ENCODE results near the gene SCAMP4.

SCAMP4 gene

GRCh38 chr19:1884291-1884718, 20.9 kb upstream of the SCAMP4 start:
- no peak for TF ChIP-seq EGR1 (IDR thresholded peaks at IDR 0.05)
- TF ChIP-seq USF1 (IDR thresholded peaks at IDR 0.05): no peak
- TF ChIP-seq FOXM1 (IDR thresholded peaks at IDR 0.05; ENCODE audit: borderline replicate concordance, low read depth): no peak
- TF ChIP-seq RAD21 (IDR thresholded peaks at IDR 0.05; ENCODE audit: low read depth): no peak
- no peak for TF ChIP-seq TCF12 (IDR thresholded peaks at IDR 0.05; ENCODE audit: low read depth)
- TF ChIP-seq YY1 (IDR thresholded peaks at IDR 0.05; ENCODE audit: low read depth): no peak
- TF ChIP-seq, protein P1, sequence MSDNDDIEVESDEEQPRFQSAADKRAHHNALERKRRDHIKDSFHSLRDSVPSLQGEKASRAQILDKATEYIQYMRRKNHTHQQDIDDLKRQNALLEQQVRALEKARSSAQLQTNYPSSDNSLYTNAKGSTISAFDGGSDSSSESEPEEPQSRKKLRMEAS (IDR thresholded peaks at IDR 0.05): no peak
- no peak for TF ChIP-seq CEBPB (IDR thresholded peaks at IDR 0.05)
- TF ChIP-seq ZBTB7A (IDR thresholded peaks at IDR 0.05; ENCODE audit: low read depth): no peak
- TF ChIP-seq NFIC (IDR thresholded peaks at IDR 0.05): no peak
- TF ChIP-seq EP300 (IDR thresholded peaks at IDR 0.05; ENCODE audit: borderline replicate concordance): no peak
- no peak for TF ChIP-seq TEAD4 (IDR thresholded peaks at IDR 0.05)
- TF ChIP-seq TAF1 (IDR thresholded peaks at IDR 0.05; ENCODE audit: low read depth): no peak
- TF ChIP-seq REST (IDR thresholded peaks at IDR 0.05; ENCODE audit: low read depth): no peak
- TF ChIP-seq CREB1 (IDR thresholded peaks at IDR 0.05; ENCODE audit: low read depth): no peak

DNA sequence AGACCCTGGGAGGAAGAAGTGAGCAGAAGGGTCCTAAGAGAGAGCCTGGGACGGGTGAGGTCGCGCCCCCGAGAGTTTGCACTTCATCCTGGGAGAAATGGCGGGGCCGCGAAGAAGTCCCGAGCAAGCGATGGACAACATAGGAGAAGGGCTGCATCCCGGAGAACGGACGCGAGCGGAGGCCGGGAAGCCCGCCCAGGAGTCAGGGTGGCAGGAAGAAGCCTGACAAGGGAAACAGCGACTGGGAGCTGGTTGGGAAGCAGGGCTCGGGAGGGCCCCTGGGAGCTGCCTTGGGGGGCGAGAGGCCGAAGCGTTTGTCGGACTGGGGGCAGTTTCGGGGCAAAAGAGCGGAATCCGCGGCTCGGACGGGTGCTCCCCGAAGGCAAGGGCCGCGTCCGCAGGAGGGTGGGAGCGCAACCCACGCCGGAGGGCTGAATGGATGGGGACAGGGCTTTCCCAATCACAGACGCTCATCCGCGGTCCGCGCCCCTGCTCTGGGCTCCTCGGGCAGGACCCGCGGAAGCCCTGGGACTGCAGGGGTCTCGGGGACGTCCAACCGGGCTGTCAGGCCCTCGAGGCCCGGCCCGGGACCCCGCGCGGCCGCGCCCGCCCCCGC, 20.4 kb upstream of the SCAMP4 start:
- TF ChIP-seq TAF1 (IDR thresholded peaks at IDR 0.05; ENCODE audit: low read depth) (no peak), NFIC (IDR thresholded peaks at IDR 0.05) (no peak), CEBPB (IDR thresholded peaks at IDR 0.05) (no peak), ZBTB7A (IDR thresholded peaks at IDR 0.05; ENCODE audit: low read depth) (0 out of 2 replicates have a peak, but pooled peaks have one; percentile 26)

DNA sequence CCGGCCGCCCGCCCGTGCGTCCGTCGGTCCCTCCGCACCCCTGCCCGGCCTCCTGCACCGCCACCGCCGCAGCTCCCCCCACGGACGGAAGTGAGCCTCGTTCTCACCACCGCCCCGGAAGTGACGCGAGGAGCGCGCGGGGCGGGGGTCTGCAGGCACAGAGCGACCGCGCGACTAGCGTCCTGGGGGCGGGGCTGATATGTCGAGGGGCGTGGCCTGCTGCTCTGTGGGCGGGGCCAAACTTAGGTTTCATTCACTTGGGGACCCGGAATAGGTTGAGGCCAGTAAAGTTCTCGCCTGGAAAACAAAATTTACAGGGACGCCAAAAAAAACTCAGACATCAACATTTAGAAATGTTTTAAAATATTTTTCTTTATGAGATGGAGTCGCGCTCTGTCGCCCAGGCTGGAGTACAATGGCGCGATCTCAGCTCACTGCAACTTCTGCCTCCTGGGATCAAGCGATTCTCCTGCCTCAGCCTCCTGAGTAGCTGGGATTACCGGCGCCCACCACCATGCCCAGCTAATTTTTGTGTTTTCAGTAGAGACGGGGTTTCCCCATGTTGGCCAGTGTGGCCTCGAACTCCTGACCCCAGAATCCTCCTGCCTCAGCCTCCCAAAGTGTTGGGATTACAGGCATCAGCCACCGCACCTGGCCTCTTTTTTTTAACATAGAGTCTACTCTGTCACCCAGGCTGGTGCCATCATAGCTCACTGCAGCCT, 19.6 kb upstream of the SCAMP4 start, which contains the start of gene ABHD17A:
Gene ABHD17A (minus strand): TSS at position 99 of the 722 bp plus-strand sequence. CDS start 3,930 bp downstream, outside the sequence.
- TF ChIP-seq TAF1 (IDR thresholded peaks at IDR 0.05; ENCODE audit: low read depth): peak; percentile 58; the same call in 1 of the 2 replicates
- peak; percentile 77 for TF ChIP-seq CREB1 (IDR thresholded peaks at IDR 0.05; ENCODE audit: low read depth)

GRCh38 chr19:1888385-1888784, 16.8 kb upstream of the SCAMP4 start:
- TF ChIP-seq FOXM1 (IDR thresholded peaks at IDR 0.05; ENCODE audit: borderline replicate concordance, low read depth) (no peak), EGR1 (IDR thresholded peaks at IDR 0.05) (no peak), YY1 (IDR thresholded peaks at IDR 0.05; ENCODE audit: low read depth) (no peak), USF1 (IDR thresholded peaks at IDR 0.05) (no peak), TAF1 (IDR thresholded peaks at IDR 0.05; ENCODE audit: low read depth) (no peak), NFIC (IDR thresholded peaks at IDR 0.05) (no peak), EP300 (IDR thresholded peaks at IDR 0.05; ENCODE audit: borderline replicate concordance) (no peak), REST (IDR thresholded peaks at IDR 0.05; ENCODE audit: low read depth) (no peak), CREB1 (IDR thresholded peaks at IDR 0.05; ENCODE audit: low read depth) (no peak), TCF12 (IDR thresholded peaks at IDR 0.05; ENCODE audit: low read depth) (no peak)
- TF ChIP-seq, protein P1 (IDR thresholded peaks at IDR 0.05): no peak

DNA sequence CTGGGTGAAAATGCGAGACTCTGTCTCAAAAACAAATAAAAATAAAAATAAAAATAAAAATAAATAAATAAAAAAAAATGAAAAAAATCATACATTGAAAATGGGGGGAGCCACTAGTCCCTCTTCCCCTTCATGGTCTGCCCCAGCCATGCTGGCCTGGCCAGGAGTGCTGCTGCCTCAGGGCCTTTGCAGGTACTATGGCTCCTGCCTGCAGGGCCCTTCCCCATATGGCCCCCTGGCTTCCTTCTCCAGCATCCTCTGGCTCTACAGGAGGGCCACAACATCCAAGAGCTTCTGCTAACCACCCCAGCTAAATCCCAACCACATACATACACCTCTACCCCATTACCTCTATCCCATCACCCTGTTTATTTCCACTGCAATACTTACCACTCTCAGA, 15.3 kb upstream of the SCAMP4 start:
- TF ChIP-seq CEBPB (IDR thresholded peaks at IDR 0.05) (no peak), EGR1 (IDR thresholded peaks at IDR 0.05) (no peak), USF1 (IDR thresholded peaks at IDR 0.05) (no peak), TAF1 (IDR thresholded peaks at IDR 0.05; ENCODE audit: low read depth) (no peak), TEAD4 (IDR thresholded peaks at IDR 0.05) (no peak), REST (IDR thresholded peaks at IDR 0.05; ENCODE audit: low read depth) (no peak)

Data from Ishikawa (cell line).